ENCODE measurements around the gene AGMO.

Gene AGMO

DNA sequence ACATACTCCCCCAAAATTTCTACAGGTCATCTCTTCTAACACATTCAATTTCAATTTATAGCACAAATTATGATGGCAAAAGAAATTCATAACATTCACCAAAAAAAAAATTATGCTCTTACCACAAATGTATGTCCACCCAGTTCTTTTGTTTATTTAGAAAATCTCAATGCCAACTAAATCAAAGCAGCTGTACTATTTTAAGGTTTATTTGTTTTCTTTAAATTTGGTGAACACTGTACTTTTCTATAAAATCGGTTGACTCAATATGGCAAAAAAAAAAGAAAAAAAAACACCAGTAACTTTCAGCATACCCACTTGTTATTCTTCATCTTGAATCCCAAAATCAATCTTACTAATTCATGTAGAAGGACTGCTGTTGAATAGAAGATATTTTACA lies 225.7 kb downstream of the AGMO start:
- peaks cover 4% of the 10 kb centered on the region for H3K9me3 Mint-ChIP-seq
- no peaks in the 10 kb centered on the region for H3K36me3 Mint-ChIP-seq (ENCODE audit: low read depth)
- H3K27ac Mint-ChIP-seq: no peak overlapping the region
- no peaks in the 10 kb centered on the region for H3K4me1 Mint-ChIP-seq (ENCODE audit: low read depth)
- no peaks in the 10 kb centered on the region for H3K27me3 Mint-ChIP-seq (ENCODE audit: low read depth)
- no peak overlapping the region for H3K4me3 Mint-ChIP-seq

GRCh38 chr7:15335390-15335789 lies 226.4 kb downstream of the AGMO start:
- peaks cover 4% of the 10 kb centered on the region for H3K9me3 Mint-ChIP-seq
- no peak overlapping the region for H3K4me3 Mint-ChIP-seq
- H3K36me3 Mint-ChIP-seq (ENCODE audit: low read depth): no peaks in the 10 kb centered on the region
- H3K27ac Mint-ChIP-seq: no peak overlapping the region
- no peaks in the 10 kb centered on the region for H3K4me1 Mint-ChIP-seq (ENCODE audit: low read depth)
- H3K27me3 Mint-ChIP-seq (ENCODE audit: low read depth): no peaks in the 10 kb centered on the region

DNA sequence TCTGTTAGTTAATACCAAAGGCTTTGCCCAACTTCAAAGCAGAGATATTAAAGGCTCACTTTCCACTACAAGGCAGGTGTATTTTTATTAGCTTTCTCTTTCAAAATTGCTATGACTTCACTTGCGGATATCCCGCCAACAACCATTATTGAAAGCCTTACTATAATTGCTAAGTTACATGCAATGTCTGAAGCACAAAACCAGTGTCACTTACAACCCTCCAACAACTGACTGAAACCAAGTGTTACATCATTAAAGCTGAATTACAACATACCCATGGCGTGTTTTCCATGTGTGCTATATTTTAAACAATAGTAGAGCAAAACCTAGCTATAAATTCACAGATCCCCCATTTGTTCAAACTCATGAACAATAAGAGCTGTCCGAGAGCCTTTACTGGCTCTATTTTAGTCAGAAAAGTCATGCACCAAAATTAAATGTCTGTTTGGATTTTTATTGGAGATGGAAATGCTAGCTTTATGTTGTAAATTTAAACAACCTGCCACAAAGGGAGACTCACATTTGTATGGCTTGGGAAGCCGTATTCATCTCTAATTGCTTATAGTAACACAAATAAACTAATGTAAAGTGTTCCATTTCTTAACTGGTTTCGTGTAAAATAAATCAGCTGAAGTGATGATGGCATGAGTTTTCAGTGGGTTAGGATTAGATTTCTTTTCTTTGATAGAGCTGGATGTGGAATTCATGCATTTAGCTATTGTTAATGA lies 227.1 kb downstream of the AGMO start:
- H3K4me1 Mint-ChIP-seq (ENCODE audit: low read depth): no peaks in the 10 kb centered on the region
- H3K9me3 Mint-ChIP-seq: peaks cover 2% of the 10 kb centered on the region
- no peak overlapping the region for H3K4me3 Mint-ChIP-seq
- H3K36me3 Mint-ChIP-seq (ENCODE audit: low read depth): no peaks in the 10 kb centered on the region
- no peak overlapping the region for H3K27ac Mint-ChIP-seq
- no peaks in the 10 kb centered on the region for H3K27me3 Mint-ChIP-seq (ENCODE audit: low read depth)

- Mint-ChIP-seq H3K4me1 (ENCODE audit: low read depth) (no peaks in the 10 kb centered on the region), H3K27ac (no peak overlapping the region), H3K9me3 (no peaks in the 10 kb centered on the region), H3K27me3 (ENCODE audit: low read depth) (no peaks in the 10 kb centered on the region), H3K4me3 (no peak overlapping the region), H3K36me3 (ENCODE audit: low read depth) (no peaks in the 10 kb centered on the region)
Measured at GRCh38 chr7:15332956-15333355, 228.9 kb downstream of the AGMO start.

DNA sequence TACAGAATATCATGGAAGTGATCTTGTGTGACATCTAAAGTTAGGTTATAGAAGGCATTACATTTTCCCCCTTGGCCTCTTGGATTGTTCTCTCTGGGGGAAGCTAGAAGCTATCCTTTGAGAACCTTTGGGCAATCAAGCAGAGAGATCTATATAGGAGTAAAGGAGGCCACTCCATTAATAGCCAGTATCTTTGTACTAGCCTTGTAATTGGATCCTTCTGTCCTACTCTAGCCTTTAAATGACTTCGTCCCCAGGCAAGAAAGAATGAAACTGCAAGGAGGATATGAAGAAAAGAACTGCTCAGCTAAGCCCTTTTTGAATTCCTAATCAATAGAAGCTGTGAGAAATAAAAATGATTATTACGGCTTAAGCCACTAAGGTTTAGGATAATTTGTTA lies 230.9 kb downstream of the AGMO start:
- Mint-ChIP-seq H3K4me1 (ENCODE audit: low read depth) (no peaks in the 10 kb centered on the region), H3K27ac (no peak overlapping the region), H3K36me3 (ENCODE audit: low read depth) (no peaks in the 10 kb centered on the region), H3K4me3 (no peak overlapping the region), H3K9me3 (no peaks in the 10 kb centered on the region), H3K27me3 (ENCODE audit: low read depth) (no peaks in the 10 kb centered on the region)

GRCh38 chr7:15327001-15327400 lies 234.8 kb downstream of the AGMO start:
- H3K36me3 Mint-ChIP-seq (ENCODE audit: low read depth): no peaks in the 10 kb centered on the region
- no peak overlapping the region for H3K4me3 Mint-ChIP-seq
- H3K4me1 Mint-ChIP-seq (ENCODE audit: low read depth): no peaks in the 10 kb centered on the region
- H3K27me3 Mint-ChIP-seq (ENCODE audit: low read depth): no peaks in the 10 kb centered on the region
- no peak overlapping the region for H3K27ac Mint-ChIP-seq
- H3K9me3 Mint-ChIP-seq: no peaks in the 10 kb centered on the region

- no peak overlapping the region for H3K4me3 Mint-ChIP-seq
- no peaks in the 10 kb centered on the region for H3K36me3 Mint-ChIP-seq (ENCODE audit: low read depth)
- no peaks in the 10 kb centered on the region for H3K27me3 Mint-ChIP-seq (ENCODE audit: low read depth)
- H3K27ac Mint-ChIP-seq: no peak overlapping the region
- H3K4me1 Mint-ChIP-seq (ENCODE audit: low read depth): no peaks in the 10 kb centered on the region
- no peaks in the 10 kb centered on the region for H3K9me3 Mint-ChIP-seq
Measured at GRCh38 chr7:15326044-15326644, 235.7 kb downstream of the AGMO start.

DNA sequence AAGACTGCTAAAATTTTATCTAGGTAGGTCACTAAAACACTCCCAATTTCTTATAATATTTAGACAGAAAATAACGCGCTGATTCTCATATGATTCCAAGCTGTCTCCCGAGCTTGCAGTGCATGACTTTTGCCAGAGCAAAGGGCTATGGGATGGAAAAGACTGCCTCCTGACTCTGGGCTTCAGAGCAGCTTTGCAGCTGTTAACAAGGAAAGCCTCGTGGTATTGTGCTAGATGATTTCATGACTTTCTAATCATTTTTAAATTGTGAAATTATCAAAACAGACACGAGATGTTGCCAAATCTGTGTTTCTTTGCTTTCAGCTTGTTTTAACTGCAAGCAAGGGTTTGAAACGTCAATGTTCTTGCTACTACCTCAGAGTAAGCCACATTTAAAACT lies 238.3 kb downstream of the AGMO start:
- Mint-ChIP-seq H3K36me3 (ENCODE audit: low read depth) (no peaks in the 10 kb centered on the region), H3K27ac (no peak overlapping the region), H3K27me3 (ENCODE audit: low read depth) (no peaks in the 10 kb centered on the region), H3K9me3 (no peaks in the 10 kb centered on the region), H3K4me1 (ENCODE audit: low read depth) (no peaks in the 10 kb centered on the region), H3K4me3 (no peak overlapping the region)

GRCh38 chr7:15317215-15317614 lies 244.6 kb downstream of the AGMO start:
- Mint-ChIP-seq H3K27ac (no peak overlapping the region), H3K4me1 (ENCODE audit: low read depth) (no peaks in the 10 kb centered on the region), H3K36me3 (ENCODE audit: low read depth) (no peaks in the 10 kb centered on the region), H3K4me3 (no peak overlapping the region), H3K9me3 (no peaks in the 10 kb centered on the region), H3K27me3 (ENCODE audit: low read depth) (no peaks in the 10 kb centered on the region)

DNA sequence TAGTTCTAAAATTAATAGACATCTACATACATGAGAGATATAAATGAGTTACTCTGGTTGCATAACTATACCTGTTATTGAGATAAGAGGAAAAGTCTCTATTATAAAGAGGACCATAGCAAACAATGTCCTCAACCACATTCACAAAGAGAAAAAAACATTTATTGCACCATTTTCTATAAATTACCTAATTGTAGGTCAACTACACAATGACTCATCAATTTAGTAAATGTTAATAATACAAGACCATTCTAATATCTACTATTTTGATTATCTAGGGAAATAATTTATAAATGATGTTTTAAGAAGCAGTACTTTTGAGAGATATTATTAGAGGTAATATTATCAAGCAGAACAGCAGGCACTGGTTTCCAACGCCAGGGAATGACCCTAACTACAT lies 246.1 kb downstream of the AGMO start:
- Mint-ChIP-seq H3K9me3 (no peaks in the 10 kb centered on the region), H3K27ac (no peak overlapping the region), H3K4me3 (no peak overlapping the region)

DNA sequence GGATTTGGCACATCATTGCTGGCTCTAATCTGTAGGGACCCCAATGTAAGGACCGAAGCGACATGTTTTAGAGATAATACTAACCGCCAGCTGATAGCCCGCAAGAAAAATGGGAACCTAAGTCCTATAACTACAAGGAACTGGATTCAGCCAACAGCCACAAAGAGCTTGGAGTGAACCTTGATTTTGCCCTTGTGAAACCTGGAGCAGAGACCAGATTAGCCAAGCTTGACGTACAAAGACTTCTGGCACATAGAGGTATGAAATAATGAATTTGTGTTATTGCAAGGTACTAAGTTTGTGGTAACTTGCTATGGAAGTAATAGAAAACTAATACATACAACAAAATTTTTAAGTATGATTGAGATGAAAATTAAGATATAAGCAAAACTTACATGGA lies 246.9 kb downstream of the AGMO start:
- no peak overlapping the region for H3K4me3 Mint-ChIP-seq

More for the DNA sequence above, 246.1 kb downstream of the AGMO start:
- Mint-ChIP-seq H3K4me1 (ENCODE audit: low read depth) (no peaks in the 10 kb centered on the region), H3K36me3 (ENCODE audit: low read depth) (no peaks in the 10 kb centered on the region), H3K27me3 (ENCODE audit: low read depth) (no peaks in the 10 kb centered on the region)

DNA sequence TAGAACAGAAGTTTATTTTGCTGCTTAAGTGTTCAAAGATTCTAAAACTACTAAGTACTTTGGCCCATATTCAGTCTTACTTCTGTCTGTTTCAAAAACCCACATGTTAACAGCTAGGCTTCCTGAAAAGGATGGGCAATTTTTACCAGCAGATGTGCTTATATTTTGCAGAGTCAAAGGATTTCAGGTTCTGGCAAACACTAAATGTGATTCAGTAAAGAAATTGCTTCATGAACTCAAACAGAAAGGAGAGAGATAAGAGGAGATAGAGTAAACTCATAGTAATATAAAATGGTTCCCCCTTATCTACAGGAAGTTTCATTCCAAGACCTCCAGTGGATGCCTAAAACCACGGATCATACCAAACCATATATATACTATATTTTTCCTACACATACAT lies 248.5 kb downstream of the AGMO start:
- no peaks in the 10 kb centered on the region for H3K27me3 Mint-ChIP-seq (ENCODE audit: low read depth)
- no peaks in the 10 kb centered on the region for H3K36me3 Mint-ChIP-seq (ENCODE audit: low read depth)
- no peaks in the 10 kb centered on the region for H3K9me3 Mint-ChIP-seq
- no peak overlapping the region for H3K27ac Mint-ChIP-seq
- H3K4me1 Mint-ChIP-seq (ENCODE audit: low read depth): no peaks in the 10 kb centered on the region
- H3K4me3 Mint-ChIP-seq: no peak overlapping the region

More for the DNA sequence above, 246.9 kb downstream of the AGMO start:
- no peaks in the 10 kb centered on the region for H3K9me3 Mint-ChIP-seq
- no peak overlapping the region for H3K27ac Mint-ChIP-seq
- no peaks in the 10 kb centered on the region for H3K4me1 Mint-ChIP-seq (ENCODE audit: low read depth)
- no peaks in the 10 kb centered on the region for H3K27me3 Mint-ChIP-seq (ENCODE audit: low read depth)
- no peaks in the 10 kb centered on the region for H3K36me3 Mint-ChIP-seq (ENCODE audit: low read depth)

- Mint-ChIP-seq H3K4me1 (ENCODE audit: low read depth) (no peaks in the 10 kb centered on the region), H3K4me3 (no peak overlapping the region), H3K9me3 (no peaks in the 10 kb centered on the region), H3K36me3 (ENCODE audit: low read depth) (no peaks in the 10 kb centered on the region), H3K27ac (no peak overlapping the region), H3K27me3 (ENCODE audit: low read depth) (no peaks in the 10 kb centered on the region)
Measured at GRCh38 chr7:15309872-15310271, 251.9 kb downstream of the AGMO start.

DNA sequence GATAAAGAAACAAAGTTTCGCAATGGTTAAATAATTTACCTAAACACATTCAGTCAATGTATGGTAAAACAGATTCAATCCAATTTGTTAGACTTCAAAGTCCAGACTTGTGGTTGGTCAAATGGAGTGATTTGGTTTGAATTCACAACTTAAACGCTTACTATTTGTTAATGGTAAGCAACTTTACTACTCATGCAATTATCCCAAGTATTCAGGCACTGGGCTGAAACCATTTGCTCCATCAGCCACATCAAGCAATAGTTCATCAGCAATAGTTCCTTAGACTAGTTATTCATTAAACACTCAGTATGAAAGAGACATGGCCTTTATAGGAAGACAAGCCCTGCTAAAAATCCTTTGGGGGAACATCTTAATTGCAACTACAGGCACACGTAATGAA lies 253.0 kb downstream of the AGMO start:
- no peak overlapping the region for H3K4me3 Mint-ChIP-seq
- H3K4me1 Mint-ChIP-seq (ENCODE audit: low read depth): no peaks in the 10 kb centered on the region
- no peaks in the 10 kb centered on the region for H3K36me3 Mint-ChIP-seq (ENCODE audit: low read depth)
- H3K9me3 Mint-ChIP-seq: no peaks in the 10 kb centered on the region
- H3K27me3 Mint-ChIP-seq (ENCODE audit: low read depth): no peaks in the 10 kb centered on the region
- H3K27ac Mint-ChIP-seq: no peak overlapping the region

DNA sequence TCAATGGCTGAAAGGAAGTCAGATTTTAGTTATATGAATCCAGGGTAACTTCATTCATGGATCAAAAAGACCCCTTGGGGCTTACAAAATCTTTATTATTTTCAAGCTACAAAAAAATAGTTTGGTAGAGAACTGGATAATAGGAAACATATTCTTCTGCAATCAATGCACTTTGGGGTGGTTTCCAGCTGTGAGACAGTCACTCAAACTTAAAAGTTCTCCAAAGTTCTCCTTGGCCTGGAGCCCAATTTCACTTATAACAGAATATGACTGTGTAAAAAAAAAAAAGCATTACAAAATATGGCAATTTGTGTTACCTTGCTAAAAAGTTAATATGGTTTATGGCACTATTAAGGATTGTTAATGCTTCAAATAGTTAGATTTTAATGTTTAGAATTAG lies 255.5 kb downstream of the AGMO start:
- H3K4me1 Mint-ChIP-seq (ENCODE audit: low read depth): no peaks in the 10 kb centered on the region
- no peaks in the 10 kb centered on the region for H3K9me3 Mint-ChIP-seq
- H3K27me3 Mint-ChIP-seq (ENCODE audit: low read depth): no peaks in the 10 kb centered on the region
- H3K36me3 Mint-ChIP-seq (ENCODE audit: low read depth): no peaks in the 10 kb centered on the region
- no peak overlapping the region for H3K27ac Mint-ChIP-seq
- no peak overlapping the region for H3K4me3 Mint-ChIP-seq

Measured in T-helper 1 cell treated with Interleukin-12 subunit alpha and Interleukin-12 subunit beta and Interleukin-4 antibody, amounts not matched to agents 30 μg/mL and 1 μg/mL, for 36 hours (primary cell).